ENCODE data around the gene HTT. TPM values are rescaled to one million over a fixed set of nuclear protein-coding genes. Genes with fewer than 3 reads are reported as not detected.

The HTT gene
- 29.5 and 31.2 TPM in 2 replicates for total RNA-seq

DNA sequence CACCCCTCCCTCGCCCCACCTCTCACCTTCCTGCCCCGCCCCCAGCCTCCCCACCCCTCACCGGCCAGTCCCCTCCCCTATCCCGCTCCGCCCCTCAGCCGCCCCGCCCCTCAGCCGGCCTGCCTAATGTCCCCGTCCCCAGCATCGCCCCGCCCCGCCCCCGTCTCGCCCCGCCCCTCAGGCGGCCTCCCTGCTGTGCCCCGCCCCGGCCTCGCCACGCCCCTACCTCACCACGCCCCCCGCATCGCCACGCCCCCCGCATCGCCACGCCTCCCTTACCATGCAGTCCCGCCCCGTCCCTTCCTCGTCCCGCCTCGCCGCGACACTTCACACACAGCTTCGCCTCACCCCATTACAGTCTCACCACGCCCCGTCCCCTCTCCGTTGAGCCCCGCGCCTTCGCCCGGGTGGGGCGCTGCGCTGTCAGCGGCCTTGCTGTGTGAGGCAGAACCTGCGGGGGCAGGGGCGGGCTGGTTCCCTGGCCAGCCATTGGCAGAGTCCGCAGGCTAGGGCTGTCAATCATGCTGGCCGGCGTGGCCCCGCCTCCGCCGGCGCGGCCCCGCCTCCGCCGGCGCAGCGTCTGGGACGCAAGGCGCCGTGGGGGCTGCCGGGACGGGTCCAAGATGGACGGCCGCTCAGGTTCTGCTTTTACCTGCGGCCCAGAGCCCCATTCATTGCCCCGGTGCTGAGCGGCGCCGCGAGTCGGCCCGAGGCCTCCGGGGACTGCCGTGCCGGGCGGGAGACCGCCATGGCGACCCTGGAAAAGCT, at the start of gene HTT, which contains the start of gene HTT-AS:
Gene HTT (plus strand): TSS at position 604 of the 768 bp plus-strand sequence. CDS start 145 bp downstream, at position 749.
Gene HTT-AS (minus strand): TSS at position 461 of the 768 bp plus-strand sequence.

GRCh38 chr4:3248811-3249661, 174.6 kb downstream of the HTT start, which contains the start of gene MSANTD1:
Gene MSANTD1, plus strand, starts transcription at chr4:3249159. Its CDS starts 64 bp downstream, at chr4:3249223.

GRCh38 chr4:3292571-3293400, 218.3 kb downstream of the HTT start, which contains the start of gene RGS12:
Gene RGS12, plus strand, starts transcription at chr4:3293021. Its CDS starts 23,150 bp downstream, at chr4:3316171.

Other genes with a start within 250 kb of the HTT start
- gene ADD1, start 230.8 kb upstream of the HTT start, total RNA-seq: 96.8 and 121 TPM in 2 replicates
- 28.4 and 31.2 TPM in 2 replicates for gene NOP14, start 111.3 kb upstream of the HTT start, total RNA-seq
- gene GRK4, start 111.1 kb upstream of the HTT start, total RNA-seq: 2.3 and 3.2 TPM in 2 replicates
- not detected in 2 replicates for gene HTT-AS, start 143 bp upstream of the HTT start, total RNA-seq
- under 0.01 and 0.46 TPM in 2 replicates for gene MSANTD1, start 174.5 kb downstream of the HTT start, total RNA-seq
- 39.0 and 42.9 TPM in 2 replicates for gene RGS12, start 218.3 kb downstream of the HTT start, total RNA-seq